Choroid plexus epithelial cell (primary cell): ENCODE measurements around the gene RTKN2.
A peak's percentile ranks its signal among the peaks of the same experiment; 100 is the strongest.

Source experiments
- DNase-seq: peaks from one replicate; pipeline ENCODE4 v3.0.0-alpha.2; 2010; ENCODE audit warnings: low read depth
- H3K4me3 ChIP-seq: 2 replicates; pipeline ENCODE4 v1.5.1; 2011; ENCODE audit warnings: low read depth, mild to moderate bottlenecking, control low read depth, low read length, moderate library complexity
- CTCF ChIP-seq: conservative IDR thresholded peaks from 2 replicates; pipeline ENCODE4 v1.5.1; 2011; ENCODE audit warnings: low read depth, mild to moderate bottlenecking, control low read depth, inconsistent platforms, low read length, moderate library complexity

The RTKN2 gene

DNA sequence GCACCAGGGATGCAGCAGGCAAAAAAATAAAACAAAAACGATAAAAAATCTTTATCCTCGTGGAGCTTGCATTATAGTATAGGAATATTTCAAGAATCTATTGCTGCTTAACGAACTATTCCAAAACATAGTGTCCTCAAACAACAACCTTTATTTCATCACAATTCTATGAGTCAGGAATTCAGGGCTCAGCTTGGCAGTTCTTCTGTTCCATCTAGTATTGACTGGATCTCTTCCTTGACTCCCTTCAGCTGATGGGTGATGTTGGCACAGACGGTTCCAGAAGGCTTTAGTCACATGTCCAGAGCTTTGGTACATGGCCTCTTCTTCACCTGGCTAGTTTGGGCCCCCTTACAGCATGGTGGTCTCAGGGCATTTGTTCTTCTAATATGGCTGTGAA lies 88.0 kb downstream of the RTKN2 start:
- H3K4me3 ChIP-seq: no peak overlapping the region
- no peak for TF ChIP-seq CTCF
- DNase-seq: no peak

GRCh38 chr10:62178568-62178967 lies 90.1 kb downstream of the RTKN2 start:
- TF ChIP-seq CTCF: no peak
- H3K4me3 ChIP-seq: no peak overlapping the region
- DNase-seq: peak; percentile 52

DNA sequence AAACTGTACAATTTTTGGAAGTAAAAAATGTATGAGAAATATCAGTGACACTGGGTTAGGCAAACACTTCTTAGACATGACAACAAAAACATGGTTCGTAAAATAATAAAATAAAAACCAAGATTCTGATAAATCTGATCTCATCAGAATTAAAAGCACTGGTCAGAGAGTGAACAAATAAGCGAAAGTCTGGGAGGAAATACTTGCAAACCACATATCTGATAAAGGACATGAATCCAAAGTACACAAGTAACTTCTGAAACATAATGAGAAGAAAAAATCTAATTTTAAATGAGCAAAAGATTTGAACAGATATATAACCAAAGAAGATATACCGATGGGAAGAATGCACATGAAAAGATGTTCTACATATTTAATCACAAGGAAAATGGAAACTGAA lies 91.5 kb downstream of the RTKN2 start:
- no peak for TF ChIP-seq CTCF
- no peak overlapping the region for H3K4me3 ChIP-seq
- peak; percentile 48 for DNase-seq

DNA sequence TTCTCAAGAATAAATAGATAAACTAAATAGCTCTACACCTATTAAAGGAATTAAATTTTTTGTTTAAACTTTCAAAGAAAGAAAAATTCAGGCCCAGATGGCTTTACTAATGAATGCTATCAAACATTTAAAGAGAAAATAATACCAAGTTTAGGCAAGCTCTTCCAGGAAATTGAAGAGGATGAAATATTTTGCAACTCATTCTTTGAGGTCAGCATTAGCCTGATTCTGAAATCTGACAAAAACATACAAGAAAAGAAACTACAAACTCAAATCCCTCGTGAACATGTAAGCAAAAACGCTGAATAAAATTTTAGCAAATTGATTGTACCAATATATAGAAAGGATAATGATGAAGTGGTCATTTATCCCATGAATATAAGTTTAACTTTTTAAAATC lies 93.4 kb downstream of the RTKN2 start:
- DNase-seq: peak; percentile 43
- TF ChIP-seq CTCF: no peak
- no peak overlapping the region for H3K4me3 ChIP-seq

DNA sequence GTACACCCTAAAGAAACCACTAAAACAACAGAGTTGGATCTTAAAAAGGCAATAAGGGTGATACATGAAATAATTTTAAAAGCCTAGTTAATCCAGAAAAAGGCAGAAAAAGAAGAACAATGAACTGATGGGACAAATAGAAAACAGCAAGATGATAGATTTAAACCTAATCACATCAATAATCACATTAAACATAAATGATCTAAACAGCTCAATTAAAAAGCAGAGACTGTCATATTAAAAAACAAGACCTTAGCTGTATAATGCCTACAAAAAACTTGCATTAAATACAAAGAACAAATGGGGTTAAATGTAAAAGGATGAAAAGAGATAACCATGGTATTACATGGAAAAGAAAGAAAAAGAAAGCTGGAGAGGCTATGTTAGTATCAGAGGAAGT lies 96.2 kb downstream of the RTKN2 start:
- no peak overlapping the region for H3K4me3 ChIP-seq
- TF ChIP-seq CTCF: no peak
- DNase-seq: no peak

DNA sequence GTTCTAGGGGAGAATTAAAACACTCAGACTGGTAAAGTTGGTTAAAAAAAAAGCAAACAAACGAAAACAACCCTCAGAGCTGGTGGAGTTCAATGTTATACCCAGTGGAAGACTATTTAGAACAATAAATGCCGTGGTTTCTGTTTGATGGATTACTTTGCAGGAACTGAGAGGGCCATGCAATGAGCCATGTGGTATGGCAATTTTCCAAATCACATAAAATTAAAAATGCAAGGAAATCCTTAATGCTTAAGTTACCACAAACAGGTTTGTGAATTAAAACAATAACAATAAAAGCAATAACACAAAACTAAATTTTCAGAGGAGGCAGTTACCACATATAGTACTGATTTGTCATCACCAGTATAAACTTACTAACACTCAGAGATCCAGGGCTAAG lies 96.9 kb downstream of the RTKN2 start:
- DNase-seq: no peak
- no peak overlapping the region for H3K4me3 ChIP-seq
- no peak for TF ChIP-seq CTCF

DNA sequence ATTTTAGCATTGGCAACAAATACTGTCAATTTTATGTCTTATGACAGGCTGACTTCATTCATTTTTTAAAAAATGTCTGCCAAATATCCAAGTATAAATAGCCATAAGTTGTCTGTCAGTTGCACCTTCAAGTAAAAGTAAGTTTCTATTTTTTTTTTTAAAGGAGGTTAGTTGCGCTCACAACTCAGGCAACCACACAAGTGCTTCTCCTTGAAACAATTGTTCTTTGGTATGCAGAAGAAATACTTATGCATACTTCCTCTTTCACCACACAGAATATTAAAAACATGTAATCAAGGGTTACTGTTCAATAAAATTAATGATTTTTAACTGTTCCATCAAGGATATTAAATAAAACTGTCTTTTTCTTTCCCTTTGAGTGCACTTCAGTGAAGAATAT lies 97.9 kb downstream of the RTKN2 start:
- DNase-seq: no peak
- H3K4me3 ChIP-seq: no peak overlapping the region
- TF ChIP-seq CTCF: no peak
